ENCODE results near the gene TYROBP. TPM values are rescaled to one million over a fixed set of nuclear protein-coding genes. Genes with fewer than 3 reads are reported as not detected.
A peak's percentile ranks its signal among the peaks of the same experiment; 100 is the strongest.

TYROBP gene
- total RNA-seq, 1 experiment from 2014 or later: not detected

DNA sequence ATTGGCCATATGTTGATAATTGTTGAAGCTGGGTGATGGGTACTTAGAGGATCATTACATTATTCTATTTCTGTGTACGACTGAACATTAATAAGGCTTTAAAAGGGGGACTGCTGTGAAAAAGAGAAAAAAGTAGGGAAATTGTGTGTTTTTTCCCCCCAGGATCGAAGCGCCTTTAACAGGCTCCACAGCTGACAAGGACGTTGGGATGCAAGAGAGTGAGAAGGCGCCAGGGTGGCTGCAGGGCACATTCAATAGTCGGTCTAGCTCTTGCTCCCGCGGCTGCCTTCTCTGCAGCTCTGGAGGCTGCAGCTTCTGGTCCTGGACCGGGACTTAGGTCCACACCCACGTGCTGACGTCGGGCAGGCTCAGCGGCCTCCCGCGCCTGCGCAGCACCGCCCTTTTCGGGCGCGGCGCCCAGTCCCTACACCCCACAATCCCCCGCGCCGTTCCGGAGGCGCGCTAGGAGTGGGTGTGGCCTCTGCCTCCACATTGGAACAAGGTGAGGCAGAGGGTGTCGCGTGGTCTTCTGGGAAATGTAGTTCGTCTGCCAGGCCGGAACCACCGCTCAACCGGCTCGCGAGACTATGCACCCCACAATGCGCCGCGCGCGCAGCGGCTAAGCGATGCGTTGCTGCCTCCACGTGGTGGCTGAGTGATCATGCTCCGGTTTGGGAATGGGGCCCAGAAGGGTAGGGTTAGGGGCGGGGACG lies 23.2 kb upstream of the TYROBP start:
- Mint-ChIP-seq H3K9me3 (no peaks in the 10 kb centered on the region), H3K36me3 (ENCODE audit: insufficient read depth in 1 of 3, low read depth in 3 of 3) (no peaks in the 10 kb centered on the region), H3K27me3 (ENCODE audit: low read depth) (peaks cover 11% of the 10 kb centered on the region), H3K4me1 (peaks cover 26 to 30% of the 10 kb centered on the region in 2 experiments), H3K27ac (peak overlapping the region; percentile 90 to 96 (median 91); a peak in 6 of 7 replicates), H3K4me3 (peak overlapping the region; percentile 50 to 75)
- no peak overlapping the region for H2BK15ac ChIP-seq (ENCODE audit: low read depth, low read length)
- no peak overlapping the region for H2BK120ac ChIP-seq (ENCODE audit: low read depth, low read length, poor library complexity, severe bottlenecking)
- no peak overlapping the region for H3K23ac ChIP-seq (ENCODE audit: insufficient read length, low read depth, low read length)
- no peaks in the 10 kb centered on the region for H3K27me3 ChIP-seq (ENCODE audit: insufficient read depth, low read length)
- no peaks in the 10 kb centered on the region for H3K9me3 ChIP-seq (ENCODE audit: control insufficient read depth, low read depth, low read length)
- no peak overlapping the region for H4K91ac ChIP-seq (ENCODE audit: insufficient read length, low read depth, low read length)
- H3K4me2 ChIP-seq (ENCODE audit: insufficient read depth, insufficient read length, low read length): peak overlapping the region; percentile 49
- H3K79me1 ChIP-seq (ENCODE audit: insufficient read depth, low read depth, low read length, poor library complexity, severe bottlenecking): no peaks in the 10 kb centered on the region
- no peaks in the 10 kb centered on the region for H3K79me2 ChIP-seq (ENCODE audit: insufficient read depth, low read length)
- no CpG with 5 or more reads among the region's 47 CpGs for WGBS (ENCODE audit: extremely low coverage, insufficient read length, low lambda C conversion rate)
- no peak overlapping the region for H2BK12ac ChIP-seq (ENCODE audit: insufficient read length, low read depth, low read length)
- TF ChIP-seq, protein P1, sequence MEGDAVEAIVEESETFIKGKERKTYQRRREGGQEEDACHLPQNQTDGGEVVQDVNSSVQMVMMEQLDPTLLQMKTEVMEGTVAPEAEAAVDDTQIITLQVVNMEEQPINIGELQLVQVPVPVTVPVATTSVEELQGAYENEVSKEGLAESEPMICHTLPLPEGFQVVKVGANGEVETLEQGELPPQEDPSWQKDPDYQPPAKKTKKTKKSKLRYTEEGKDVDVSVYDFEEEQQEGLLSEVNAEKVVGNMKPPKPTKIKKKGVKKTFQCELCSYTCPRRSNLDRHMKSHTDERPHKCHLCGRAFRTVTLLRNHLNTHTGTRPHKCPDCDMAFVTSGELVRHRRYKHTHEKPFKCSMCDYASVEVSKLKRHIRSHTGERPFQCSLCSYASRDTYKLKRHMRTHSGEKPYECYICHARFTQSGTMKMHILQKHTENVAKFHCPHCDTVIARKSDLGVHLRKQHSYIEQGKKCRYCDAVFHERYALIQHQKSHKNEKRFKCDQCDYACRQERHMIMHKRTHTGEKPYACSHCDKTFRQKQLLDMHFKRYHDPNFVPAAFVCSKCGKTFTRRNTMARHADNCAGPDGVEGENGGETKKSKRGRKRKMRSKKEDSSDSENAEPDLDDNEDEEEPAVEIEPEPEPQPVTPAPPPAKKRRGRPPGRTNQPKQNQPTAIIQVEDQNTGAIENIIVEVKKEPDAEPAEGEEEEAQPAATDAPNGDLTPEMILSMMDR (conservative IDR thresholded peaks at IDR 0.05): peak; percentile 90
- no peaks in the 10 kb centered on the region for H3K4me1 ChIP-seq (ENCODE audit: insufficient read depth, low read length)
- peak overlapping the region; percentile 23 for H3K9ac ChIP-seq (ENCODE audit: extremely low read depth, insufficient read length, low read length)
- no peak overlapping the region for H3K4ac ChIP-seq (ENCODE audit: low read depth, low read length)
- no peak overlapping the region for H3K56ac ChIP-seq (ENCODE audit: insufficient read length, low read depth, low read length)
- no peak overlapping the region for H2BK20ac ChIP-seq (ENCODE audit: low read depth, low read length, poor library complexity, severe bottlenecking)
- H4K20me1 ChIP-seq (ENCODE audit: control insufficient read depth, insufficient read depth, insufficient read length): no peaks in the 10 kb centered on the region
- peak; percentile 100 for DNase-seq
- H2AK5ac ChIP-seq (ENCODE audit: insufficient read length, low read length): no peak overlapping the region
- H3T11ph ChIP-seq (ENCODE audit: low read length): no peak overlapping the region
- H3K23me2 ChIP-seq (ENCODE audit: insufficient read length, low read depth, low read length, poor library complexity, severe bottlenecking): peaks cover 6% of the 10 kb centered on the region
- no peak overlapping the region for H4K5ac ChIP-seq (ENCODE audit: insufficient read length, low read depth, low read length)
- no peak overlapping the region for H3K14ac ChIP-seq (ENCODE audit: insufficient read depth, low read length)
- H3K27ac ChIP-seq (ENCODE audit: insufficient read length, low read depth, low read length): no peak overlapping the region
- no peak overlapping the region for H2AFZ ChIP-seq (ENCODE audit: low read length)
- no peak overlapping the region for H3K18ac ChIP-seq (ENCODE audit: insufficient read length, low read depth, low read length)
- H4K8ac ChIP-seq (replicated peaks; ENCODE audit: insufficient read length, low read depth, low read length): no peak overlapping the region
- H2BK5ac ChIP-seq (ENCODE audit: insufficient read length, low read length): no peak overlapping the region
